ENCODE data around the gene MET.
"Not testable (repeated sequence)": the region's sequence is repeated elsewhere in the genome, so short reads cannot be mapped to it uniquely, and the experiment has no call there.

The MET gene

GRCh38 chr7:116671681-116672595 is at the start of gene MET:
MET (plus strand) TSS chr7:116672196; CDS start chr7:116699085, 26,889 bp downstream.
- peak; percentile 4 for DNase-seq

GRCh38 chr7:116626886-116627285 is 45.1 kb upstream of the MET start:
- DNase-seq, result no peak

GRCh38 chr7:116629051-116629463 is 42.9 kb upstream of the MET start:
- no peak for DNase-seq

- no peak for DNase-seq
Observed at GRCh38 chr7:116630357-116630756, 41.6 kb upstream of the MET start.

GRCh38 chr7:116630932-116631671 is 40.9 kb upstream of the MET start:
- DNase-seq, result no peak

GRCh38 chr7:116631676-116632075 is 40.3 kb upstream of the MET start:
- no peak for DNase-seq

- DNase-seq, result no peak
Observed at GRCh38 chr7:116632384-116632783, 39.6 kb upstream of the MET start.

- DNase-seq, result no peak
Observed at GRCh38 chr7:116633131-116633988, 38.6 kb upstream of the MET start.

- DNase-seq, result no peak
Observed at GRCh38 chr7:116636997-116637396, 35.0 kb upstream of the MET start.

GRCh38 chr7:116638592-116638991 is 33.4 kb upstream of the MET start:
- not testable (repeated sequence) for DNase-seq

- no peak for DNase-seq
Observed at GRCh38 chr7:116641551-116642153, 30.3 kb upstream of the MET start.

GRCh38 chr7:116643148-116643547 is 28.8 kb upstream of the MET start:
- DNase-seq, result not testable (repeated sequence)

GRCh38 chr7:116644628-116645027 is 27.4 kb upstream of the MET start:
- no peak for DNase-seq

- no peak for DNase-seq
Observed at GRCh38 chr7:116647290-116647689, 24.7 kb upstream of the MET start.

GRCh38 chr7:116647861-116648260 is 24.1 kb upstream of the MET start:
- DNase-seq, result no peak

- DNase-seq, result no peak
Observed at GRCh38 chr7:116650436-116650835, 21.6 kb upstream of the MET start.

GRCh38 chr7:116652793-116653192 is 19.2 kb upstream of the MET start:
- DNase-seq, result no peak

GRCh38 chr7:116653204-116653603 is 18.8 kb upstream of the MET start:
- no peak for DNase-seq

GRCh38 chr7:116653646-116654045 is 18.4 kb upstream of the MET start:
- no peak for DNase-seq

- DNase-seq, result not testable (repeated sequence)
Observed at GRCh38 chr7:116659248-116659647, 12.7 kb upstream of the MET start.

- DNase-seq, result no peak
Observed at GRCh38 chr7:116661865-116662264, 10.1 kb upstream of the MET start.

- no peak for DNase-seq
Observed at GRCh38 chr7:116663744-116664143, 8.3 kb upstream of the MET start.
